T follicular helper cell (primary cell): Measurements from ENCODE around the gene DISC1.
"Not testable (repeated sequence)": the region's sequence is repeated elsewhere in the genome, so short reads cannot be mapped to it uniquely, and the experiment has no call there.

Source experiments
- DNase-seq: peaks from one replicate; pipeline ENCODE4 v3.0.0-alpha.2; 2020; ENCODE audit warnings: low read depth

The DISC1 gene

GRCh38 chr1:231893400-231894102, 267.0 kb downstream of the DISC1 start:
- DNase-seq, result no peak

GRCh38 chr1:231896806-231897205, 270.2 kb downstream of the DISC1 start:
- no peak for DNase-seq

- no peak for DNase-seq
Observed at GRCh38 chr1:231899046-231899445, 272.5 kb downstream of the DISC1 start.

- no peak for DNase-seq
Observed at GRCh38 chr1:231899713-231900435, 273.3 kb downstream of the DISC1 start.

GRCh38 chr1:231903586-231904081, 277.0 kb downstream of the DISC1 start:
- no peak for DNase-seq

- DNase-seq, result not testable (repeated sequence)
Observed at GRCh38 chr1:231907310-231907709, 280.7 kb downstream of the DISC1 start.

GRCh38 chr1:231913493-231913892, 286.9 kb downstream of the DISC1 start:
- no peak for DNase-seq

- DNase-seq, result no peak
Observed at GRCh38 chr1:231918239-231919015, 291.8 kb downstream of the DISC1 start.

GRCh38 chr1:231919239-231919885, 292.8 kb downstream of the DISC1 start:
- no peak for DNase-seq

GRCh38 chr1:231919886-231920285, 293.3 kb downstream of the DISC1 start:
- DNase-seq, result no peak

- DNase-seq, result no peak
Observed at GRCh38 chr1:231921646-231922345, 295.2 kb downstream of the DISC1 start.

GRCh38 chr1:231923491-231924041, 297.0 kb downstream of the DISC1 start:
- no peak for DNase-seq

GRCh38 chr1:231924180-231924579, 297.6 kb downstream of the DISC1 start:
- no peak for DNase-seq

- DNase-seq, result no peak
Observed at GRCh38 chr1:231925864-231926263, 299.3 kb downstream of the DISC1 start.

- DNase-seq, result no peak
Observed at GRCh38 chr1:231926340-231926739, 299.8 kb downstream of the DISC1 start.

GRCh38 chr1:231926933-231927332, 300.3 kb downstream of the DISC1 start:
- DNase-seq, result no peak

- DNase-seq, result no peak
Observed at GRCh38 chr1:231927431-231927830, 300.8 kb downstream of the DISC1 start.

- DNase-seq, result no peak
Observed at GRCh38 chr1:231929311-231929710, 302.7 kb downstream of the DISC1 start.

- no peak for DNase-seq
Observed at GRCh38 chr1:231930257-231930947, 303.8 kb downstream of the DISC1 start.

GRCh38 chr1:231931146-231931545, 304.6 kb downstream of the DISC1 start:
- no peak for DNase-seq
